NT2/D1 (cell line): ENCODE measurements around the gene KIFC3.

Experiments
- YY1 ChIP-seq: IDR thresholded peaks from 2 replicates; pipeline ENCODE4 v1.6.1; 2011; ENCODE audit not compliant: insufficient read length, insufficient read depth
- ZNF274 ChIP-seq: IDR thresholded peaks from 2 replicates; pipeline ENCODE4 v1.6.1; 2011; ENCODE audit warnings: mild to moderate bottlenecking, low read depth, low read length

GRCh38 chr16:57711993-57712392 lies 90.3 kb downstream of the KIFC3 start:
- TF ChIP-seq YY1: no peak
- TF ChIP-seq ZNF274: no peak
